NT2/D1 (cell line): ENCODE data around the gene CRTC1.

ENCODE experiments used
- SUZ12 ChIP-seq: IDR thresholded peaks from 2 replicates; pipeline ENCODE4 v1.6.1; 2011; ENCODE audit not compliant: insufficient read length, insufficient read depth; ENCODE audit errors: extremely low read depth
- YY1 ChIP-seq: IDR thresholded peaks from 2 replicates; pipeline ENCODE4 v1.6.1; 2011; ENCODE audit not compliant: insufficient read length, insufficient read depth
- ZNF274 ChIP-seq: IDR thresholded peaks from 2 replicates; pipeline ENCODE4 v1.6.1; 2011; ENCODE audit warnings: mild to moderate bottlenecking, low read depth, low read length

DNA sequence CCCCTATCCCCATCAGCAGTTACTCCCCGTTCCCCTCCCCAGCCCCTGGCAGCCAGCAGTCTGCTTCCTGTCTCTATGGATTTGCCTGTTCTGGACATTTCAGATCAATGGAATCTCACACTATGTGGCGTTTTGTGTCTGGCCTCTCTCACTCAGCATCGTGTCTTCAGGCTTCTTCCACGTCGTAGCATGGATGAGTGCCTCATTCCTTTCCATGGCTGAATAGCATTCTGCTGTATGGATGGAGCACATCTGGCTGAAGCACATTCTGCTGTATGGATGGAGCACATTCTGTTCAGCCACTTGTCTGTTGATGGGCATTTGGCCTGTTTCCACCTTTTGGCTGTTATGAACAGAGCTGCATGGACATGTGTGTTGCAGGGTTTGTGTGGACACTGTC is 29.5 kb downstream of the CRTC1 start:
- TF ChIP-seq YY1 (no peak), ZNF274 (no peak), SUZ12 (no peak)
